ENCODE data around the gene FRAS1.

The FRAS1 gene

GRCh38 chr4:78585633-78586032 lies 528.5 kb downstream of the FRAS1 start:
- DNase-seq (ENCODE audit: low read depth) = no peak

GRCh38 chr4:78588894-78589545 lies 531.9 kb downstream of the FRAS1 start:
- no peak for DNase-seq (ENCODE audit: low read depth)

GRCh38 chr4:78591404-78591803 lies 534.3 kb downstream of the FRAS1 start:
- no peak for DNase-seq (ENCODE audit: low read depth)

- no peak for DNase-seq (ENCODE audit: low read depth)
These were observed 535.1 kb downstream of the FRAS1 start for GRCh38 chr4:78592088-78592783.

Measured in HS-5 (cell line).